Islet precursor cell (in vitro differentiated cells): ENCODE results near the gene FMN2.

Source experiments
- DNase-seq: peaks from one replicate; pipeline ENCODE4 v3.0.0-alpha.2; 2018

Gene FMN2

DNA sequence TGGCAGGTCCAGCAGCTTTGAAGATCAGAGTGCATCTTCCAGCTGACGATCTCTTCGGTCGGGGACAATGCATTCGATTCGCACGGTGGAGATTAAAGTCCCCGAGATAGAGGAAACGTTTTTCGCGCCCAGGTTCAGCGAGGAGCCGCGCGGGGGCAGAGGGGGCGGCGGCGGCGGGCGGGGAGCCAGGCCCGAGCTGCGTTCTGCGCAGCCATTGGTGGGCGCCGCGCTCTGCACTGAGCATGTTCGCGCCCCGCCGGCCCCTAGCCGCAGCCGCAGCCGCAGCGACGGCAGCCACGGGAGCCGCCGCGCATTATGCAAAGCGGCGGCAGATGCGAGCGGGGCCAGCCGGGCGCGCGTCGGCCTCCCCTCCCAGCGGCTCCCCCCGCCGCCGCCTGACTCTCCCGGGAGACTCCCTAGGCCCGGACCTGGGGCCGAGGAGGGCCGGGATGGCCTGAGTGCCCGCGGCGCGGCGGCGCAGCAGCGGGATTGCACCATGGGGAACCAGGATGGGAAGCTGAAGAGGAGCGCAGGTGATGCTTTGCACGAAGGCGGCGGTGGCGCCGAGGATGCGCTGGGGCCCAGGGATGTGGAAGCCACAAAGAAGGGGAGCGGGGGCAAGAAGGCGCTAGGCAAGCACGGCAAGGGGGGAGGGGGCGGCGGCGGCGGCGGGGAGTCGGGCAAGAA is at the start of gene FMN2:
FMN2 (plus strand) TSS at position 270 of the 687 bp plus-strand sequence; CDS start at position 497, 227 bp downstream.
- DNase-seq: peak; percentile 79

DNA sequence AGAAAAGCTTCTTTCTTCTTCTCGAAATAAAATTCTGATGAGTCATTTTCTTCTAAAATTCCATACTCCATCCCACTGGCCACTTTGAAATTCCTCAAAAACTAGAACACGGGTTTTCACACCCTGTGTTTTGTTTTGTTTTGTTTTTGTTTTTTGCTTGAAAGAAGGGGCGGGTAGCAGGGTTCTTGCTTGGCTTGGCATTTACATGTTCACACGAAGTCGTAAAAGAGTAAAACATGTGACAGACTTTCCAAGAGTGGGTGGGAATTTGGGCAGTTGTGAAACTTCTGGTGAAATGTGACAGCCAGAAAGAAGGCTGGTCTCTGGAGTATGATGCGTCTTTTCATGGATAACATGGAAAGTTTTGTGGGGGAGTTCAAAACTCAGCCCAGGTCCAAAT is 47.1 kb upstream of the FMN2 start:
- no peak for DNase-seq

DNA sequence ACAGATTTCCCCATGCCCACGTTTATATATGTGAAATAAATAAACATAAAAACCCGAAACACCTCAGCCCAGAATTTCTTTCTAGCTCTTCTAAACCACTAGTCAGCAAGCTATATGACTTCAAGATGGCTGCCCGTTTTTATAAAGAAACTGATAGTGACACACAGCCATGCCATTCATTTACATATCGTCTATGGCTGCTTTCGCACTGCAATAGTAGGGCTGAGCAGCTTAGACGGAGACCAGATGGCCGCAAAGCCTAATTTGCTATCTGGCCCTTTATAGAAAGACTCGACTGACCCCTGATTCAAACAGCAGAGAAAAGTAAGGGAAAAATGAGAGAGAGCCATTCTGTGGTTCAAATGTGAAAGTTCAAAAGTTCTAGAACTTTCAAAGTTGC is 45.7 kb upstream of the FMN2 start:
- no peak for DNase-seq

DNA sequence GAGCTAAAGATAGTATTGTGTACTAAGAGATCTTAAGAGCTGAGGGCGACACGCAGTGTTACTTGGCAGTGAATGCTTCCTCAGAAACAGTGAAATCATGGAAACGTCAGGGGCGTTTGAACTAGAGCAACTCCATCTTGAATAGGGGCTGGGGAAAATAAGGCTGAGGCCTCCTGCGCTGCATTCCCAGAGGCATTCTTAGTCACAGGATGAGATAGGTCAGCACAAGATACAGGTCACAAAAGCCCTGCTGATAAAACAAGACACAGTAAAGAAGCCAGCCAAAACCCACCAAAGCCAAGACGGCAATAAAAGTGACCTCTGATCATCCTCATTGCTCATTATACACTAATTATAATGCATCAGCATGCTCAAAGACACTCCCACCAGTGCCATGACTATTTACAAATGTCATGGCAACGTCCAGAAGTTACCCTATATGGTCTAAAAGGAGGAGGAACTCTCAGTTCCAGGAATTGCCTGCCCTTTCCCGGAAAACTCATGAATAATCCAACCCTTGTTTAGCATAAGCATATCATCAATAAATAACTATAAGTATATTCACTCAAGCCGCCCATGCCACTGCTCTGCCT is 37.5 kb upstream of the FMN2 start:
- no peak for DNase-seq

DNA sequence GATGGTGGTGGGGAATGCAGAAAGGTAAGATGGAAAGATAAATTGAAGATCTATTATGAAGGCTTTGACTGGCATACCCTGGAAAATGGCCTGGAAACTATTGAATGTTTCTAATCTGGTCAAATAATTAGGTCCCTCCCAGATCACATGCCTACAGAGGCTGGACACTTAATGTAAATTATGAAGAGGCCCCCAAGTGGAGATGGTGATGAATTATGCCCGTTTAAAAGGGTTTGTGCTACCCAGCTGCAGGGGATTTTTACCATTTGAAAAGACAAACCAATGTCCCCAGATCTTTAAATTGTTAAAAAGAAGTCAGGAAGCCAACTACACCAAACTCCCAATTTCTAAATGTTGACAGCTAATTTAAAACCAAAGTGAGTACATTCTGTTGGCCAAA is 35.7 kb upstream of the FMN2 start:
- DNase-seq: no peak

DNA sequence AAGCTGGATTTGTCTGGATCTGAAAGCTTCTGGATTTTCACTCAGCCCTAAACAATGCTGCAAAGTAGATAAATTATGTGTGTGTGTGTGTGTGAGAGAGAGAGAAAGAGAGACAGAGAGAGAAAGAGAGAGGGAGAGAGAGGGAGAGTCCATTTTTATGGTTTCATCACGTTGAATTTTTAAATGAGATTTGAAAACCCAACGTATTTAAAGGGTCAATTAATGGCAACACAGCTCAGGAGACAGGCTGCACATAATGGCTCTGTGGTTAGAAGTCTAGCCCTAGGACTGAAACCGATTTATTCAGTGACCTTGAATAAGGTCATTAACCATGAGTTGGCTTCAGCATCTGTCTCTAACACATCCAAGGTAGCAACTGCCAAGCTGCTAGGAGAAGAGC is 35.3 kb upstream of the FMN2 start:
- no peak for DNase-seq

DNA sequence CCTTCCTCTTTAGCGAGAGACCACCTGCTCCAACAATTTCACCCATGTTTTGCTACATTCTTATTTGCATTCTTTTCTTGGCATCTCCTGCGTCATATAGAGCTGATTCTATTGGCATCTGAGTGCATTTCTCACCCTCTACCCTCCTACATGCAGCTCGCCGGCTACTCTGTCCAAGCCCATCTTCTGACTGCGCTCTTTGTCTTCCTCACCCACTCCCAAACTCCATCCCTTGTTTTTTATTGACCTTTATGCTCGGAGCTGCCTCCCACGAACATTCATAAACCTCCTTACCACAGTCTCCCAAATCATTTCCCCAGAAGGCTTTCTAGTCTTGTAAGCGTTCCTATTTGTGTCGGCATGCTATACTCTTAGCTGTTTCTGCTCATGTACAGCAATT is 33.6 kb upstream of the FMN2 start:
- no peak for DNase-seq

DNA sequence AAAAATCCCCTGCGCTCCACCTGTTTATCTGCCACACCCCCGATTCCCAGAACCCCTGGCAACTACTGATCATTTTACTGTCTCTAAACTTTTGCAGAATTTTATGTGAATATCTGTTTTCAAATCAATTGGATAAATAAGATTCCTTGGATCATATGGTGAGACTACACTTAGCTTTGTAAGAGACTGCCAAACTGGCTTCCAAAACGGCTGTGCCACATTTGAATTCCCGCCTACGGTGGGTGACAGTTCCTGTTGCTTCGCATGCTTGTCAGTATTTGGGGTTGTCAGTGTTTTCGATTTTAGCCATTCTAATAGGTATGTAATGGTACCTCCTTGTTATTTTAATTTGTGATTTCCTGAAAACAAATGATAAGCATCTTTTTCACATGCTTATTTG is 22.7 kb upstream of the FMN2 start:
- no peak for DNase-seq

DNA sequence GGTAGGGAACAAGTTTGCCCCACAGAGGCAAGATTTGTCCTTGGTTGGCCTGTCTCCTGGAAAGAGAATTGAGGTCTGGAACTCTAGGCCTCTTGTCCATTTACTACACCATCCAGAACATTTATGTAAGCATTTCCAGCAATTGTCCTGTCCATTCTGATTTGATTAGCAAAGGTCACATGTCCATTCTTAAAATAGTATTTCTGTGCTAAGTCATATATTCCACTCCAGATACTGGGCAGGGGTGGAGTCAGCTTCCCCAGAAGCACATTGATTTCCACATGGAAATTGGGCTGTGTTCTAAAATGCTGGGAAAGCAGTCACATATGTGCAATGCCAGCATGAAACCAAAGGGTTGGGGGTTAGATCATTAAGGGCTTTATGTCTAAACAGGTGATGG is 21.5 kb upstream of the FMN2 start:
- no peak for DNase-seq

DNA sequence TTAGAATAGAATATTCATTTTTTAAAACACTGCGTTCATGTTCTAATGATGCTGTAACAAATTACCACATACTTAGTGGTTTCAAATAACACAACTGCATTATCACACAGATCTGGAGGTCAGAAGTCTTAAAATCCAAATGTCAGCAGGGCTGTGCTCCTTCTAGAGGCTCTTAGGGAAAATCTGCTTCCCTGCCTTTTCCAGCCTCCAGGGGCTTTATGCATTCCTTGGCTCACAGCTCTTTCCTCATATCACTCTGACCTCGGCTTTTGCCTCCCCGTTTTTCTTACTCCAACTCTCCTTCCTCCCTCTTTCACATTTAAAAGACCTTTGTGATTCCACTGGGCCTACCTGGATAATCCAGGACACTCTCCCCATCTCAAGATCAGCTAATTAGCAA is 18.6 kb upstream of the FMN2 start:
- DNase-seq: peak; percentile 59

DNA sequence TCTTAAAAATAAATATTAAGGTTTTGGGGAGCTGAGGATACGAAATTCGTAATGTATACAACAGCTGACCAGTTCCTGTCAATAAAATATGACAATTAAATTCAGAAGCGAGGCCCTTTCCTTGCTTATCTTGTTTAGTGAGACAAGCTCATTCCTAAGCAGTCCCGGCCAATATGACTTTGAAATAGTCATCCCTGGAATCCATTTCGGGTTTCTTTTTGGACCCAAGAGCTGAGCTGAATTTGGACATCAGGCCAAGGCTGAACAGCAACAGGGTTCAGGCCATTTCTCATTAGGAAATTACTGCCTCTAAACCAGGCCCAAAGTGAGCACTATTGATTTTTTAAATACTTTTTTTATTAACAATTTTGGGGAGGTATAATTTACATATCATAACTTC is 17.3 kb upstream of the FMN2 start:
- no peak for DNase-seq

DNA sequence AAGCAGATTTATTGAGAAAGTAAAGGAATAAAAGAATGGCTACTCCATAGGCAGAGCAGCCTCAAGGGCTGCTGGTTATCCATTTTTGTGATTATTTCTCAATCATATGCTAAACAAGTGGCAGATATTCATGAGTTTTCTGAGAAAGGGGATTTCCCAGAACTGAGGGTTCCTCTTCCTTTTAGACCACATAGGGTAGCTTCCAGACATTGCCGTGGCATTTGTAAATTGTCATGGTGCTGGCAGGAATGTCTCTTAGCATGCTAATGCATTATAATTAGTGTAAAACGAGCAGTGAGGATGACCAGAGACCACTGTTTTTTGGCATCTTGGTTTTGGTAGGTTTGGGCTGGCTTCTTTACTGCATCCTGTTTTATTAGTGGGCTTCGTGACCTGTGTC is 16.8 kb upstream of the FMN2 start:
- no peak for DNase-seq

DNA sequence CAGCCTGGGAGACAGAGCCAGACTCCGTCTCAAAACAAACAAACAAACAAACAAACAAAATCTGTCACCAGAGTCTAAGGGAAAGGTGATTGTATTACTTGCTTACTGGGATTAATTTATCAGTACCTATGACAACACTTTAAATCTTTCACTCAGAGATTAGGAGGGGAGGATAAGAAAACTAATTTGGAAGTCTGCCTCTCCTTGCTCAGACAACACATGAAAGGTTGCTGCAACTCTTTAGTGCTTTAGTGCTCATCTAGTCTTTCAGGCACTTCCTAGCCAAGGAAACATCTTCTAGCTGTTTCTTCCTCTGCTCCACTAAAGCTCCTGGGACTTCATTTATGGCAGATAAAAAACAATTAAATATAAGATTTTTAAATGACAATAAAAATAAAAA is 7.3 kb upstream of the FMN2 start:
- no peak for DNase-seq

DNA sequence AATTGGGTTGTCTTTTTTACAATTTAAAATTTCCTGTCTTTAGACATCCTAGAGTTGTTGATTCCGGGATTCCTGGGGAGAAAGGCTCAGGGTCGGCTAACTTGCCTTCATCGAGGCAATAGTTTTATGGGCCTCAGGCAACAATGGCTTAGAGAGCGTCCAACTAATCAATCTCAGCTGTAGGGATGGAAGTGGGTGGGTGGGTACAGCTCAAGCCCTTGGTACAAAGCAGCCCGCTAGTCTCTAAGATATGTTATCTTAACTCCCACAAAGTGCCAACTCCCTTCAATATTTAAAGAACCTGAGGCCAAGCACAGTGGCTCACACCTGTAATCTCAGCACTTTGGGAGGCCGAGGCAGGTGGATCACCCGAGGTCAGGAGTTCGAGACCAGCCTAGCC is 6.9 kb upstream of the FMN2 start:
- no peak for DNase-seq

DNA sequence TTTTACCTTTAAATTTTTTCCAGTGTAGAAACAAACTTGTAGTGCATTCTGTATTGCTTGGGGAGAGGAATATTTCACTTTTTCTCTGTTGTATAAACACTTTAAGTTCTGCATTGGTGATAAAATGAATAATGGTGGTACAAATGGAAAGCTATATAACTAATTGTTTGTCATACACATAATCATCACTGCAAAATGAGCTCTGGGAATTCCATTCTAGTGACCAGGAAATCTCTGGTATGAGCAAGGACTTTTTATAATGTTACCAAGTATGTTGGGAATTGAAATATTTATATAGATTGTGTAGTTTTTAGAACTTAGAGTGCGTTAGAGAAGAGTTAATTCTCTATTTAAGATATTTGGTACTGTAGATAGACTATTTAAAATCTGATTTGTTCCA is 5.0 kb upstream of the FMN2 start:
- DNase-seq: no peak

DNA sequence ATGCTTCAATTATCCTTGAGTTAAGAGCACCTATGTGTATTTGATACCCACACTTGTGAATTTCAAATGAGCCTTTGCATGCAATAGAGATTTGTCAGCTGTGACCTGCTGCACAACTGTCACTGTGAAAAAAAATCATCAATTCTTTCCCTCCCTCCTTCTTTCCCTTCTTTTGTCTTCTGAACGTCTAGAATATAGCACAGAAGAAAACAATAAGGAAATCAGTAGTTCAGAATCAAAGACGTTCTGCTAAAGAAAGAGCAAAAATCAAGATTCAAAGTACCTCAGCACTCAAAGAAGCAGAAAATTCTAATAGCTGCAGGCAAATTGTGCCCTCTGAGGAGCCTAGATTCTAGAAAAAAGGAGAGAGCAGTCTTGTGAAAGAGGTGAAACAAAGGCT is 1.7 kb upstream of the FMN2 start:
- no peak for DNase-seq

DNA sequence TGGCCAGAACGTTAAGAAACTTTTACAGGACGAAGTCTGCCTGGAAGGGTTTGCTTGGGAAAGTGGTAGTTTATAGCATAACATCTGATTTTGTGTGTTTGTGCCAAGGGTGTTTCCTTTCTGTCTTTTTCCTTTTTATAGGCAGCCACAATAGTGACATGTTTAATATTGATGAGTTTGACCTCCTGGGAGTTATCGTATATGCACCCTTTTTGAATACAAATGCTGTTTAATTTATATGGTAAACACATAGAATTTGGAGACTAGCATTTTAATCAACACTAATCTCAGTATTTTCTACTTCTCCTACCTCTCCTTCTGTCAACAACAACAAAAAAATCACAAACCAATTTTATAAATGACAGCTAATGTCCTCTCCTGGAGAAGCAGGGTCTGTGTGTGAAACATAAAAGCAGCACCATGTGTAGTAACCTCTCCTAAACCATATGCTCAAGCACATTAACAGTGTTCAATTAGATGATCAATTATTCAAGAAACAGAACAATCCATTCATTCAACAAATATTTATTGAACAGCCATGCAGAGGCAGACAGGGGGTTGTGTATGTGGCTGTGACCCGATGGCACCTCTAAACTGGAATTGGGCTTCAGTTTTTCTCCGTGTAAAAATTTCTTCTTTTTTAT is 604 bp upstream of the FMN2 start:
- no peak for DNase-seq

DNA sequence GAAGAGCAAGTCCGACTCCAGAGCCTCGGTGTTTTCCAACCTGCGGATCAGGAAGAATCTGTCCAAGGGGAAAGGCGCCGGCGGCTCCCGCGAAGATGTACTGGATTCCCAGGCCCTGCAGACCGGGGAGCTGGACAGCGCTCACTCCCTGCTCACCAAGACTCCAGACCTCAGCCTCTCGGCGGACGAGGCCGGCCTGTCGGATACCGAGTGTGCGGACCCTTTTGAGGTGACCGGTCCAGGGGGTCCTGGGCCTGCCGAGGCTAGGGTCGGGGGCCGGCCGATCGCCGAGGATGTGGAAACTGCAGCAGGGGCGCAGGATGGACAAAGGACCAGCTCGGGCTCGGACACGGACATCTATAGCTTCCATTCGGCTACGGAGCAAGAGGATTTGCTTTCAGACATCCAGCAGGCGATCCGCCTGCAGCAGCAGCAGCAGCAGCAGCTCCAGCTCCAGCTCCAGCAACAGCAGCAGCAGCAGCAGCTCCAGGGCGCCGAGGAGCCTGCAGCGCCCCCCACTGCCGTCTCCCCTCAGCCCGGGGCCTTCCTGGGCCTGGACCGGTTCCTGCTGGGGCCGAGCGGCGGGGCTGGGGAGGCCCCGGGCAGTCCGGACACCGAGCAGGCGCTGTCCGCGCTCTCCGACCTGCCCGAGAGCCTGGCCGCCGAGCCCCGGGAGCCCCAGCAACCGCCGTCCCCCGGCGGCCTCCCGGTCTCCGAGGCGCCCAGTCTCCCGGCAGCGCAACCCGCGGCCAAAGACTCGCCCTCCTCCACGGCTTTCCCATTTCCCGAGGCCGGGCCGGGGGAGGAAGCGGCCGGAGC is 827 bp downstream of the FMN2 start:
- DNase-seq: peak; percentile 79

DNA sequence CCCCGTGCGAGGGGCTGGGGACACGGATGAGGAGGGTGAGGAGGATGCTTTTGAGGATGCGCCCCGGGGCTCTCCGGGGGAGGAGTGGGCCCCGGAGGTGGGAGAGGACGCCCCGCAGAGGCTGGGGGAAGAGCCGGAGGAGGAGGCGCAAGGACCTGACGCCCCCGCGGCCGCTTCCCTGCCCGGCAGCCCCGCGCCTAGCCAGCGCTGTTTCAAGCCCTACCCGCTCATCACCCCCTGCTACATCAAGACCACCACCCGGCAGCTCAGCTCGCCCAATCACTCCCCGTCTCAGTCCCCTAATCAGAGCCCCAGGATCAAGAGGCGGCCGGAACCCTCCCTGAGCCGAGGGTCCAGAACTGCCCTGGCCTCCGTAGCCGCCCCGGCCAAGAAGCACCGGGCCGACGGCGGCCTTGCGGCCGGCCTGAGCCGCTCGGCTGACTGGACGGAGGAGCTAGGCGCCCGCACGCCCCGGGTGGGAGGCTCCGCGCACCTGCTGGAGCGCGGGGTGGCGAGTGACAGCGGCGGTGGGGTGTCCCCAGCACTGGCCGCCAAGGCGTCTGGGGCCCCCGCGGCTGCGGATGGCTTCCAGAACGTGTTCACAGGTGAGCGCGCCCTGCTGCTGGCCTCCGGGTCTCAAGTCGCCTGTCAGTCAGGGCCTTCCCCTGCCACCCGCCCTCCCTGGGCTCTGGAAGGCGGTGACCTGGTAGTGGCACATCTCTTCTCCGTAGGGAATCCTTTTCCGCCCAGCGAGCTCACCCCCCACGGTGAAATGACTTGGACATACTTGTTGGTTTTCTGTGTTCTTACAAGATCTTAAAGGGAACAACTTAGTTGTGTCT is 1.7 kb downstream of the FMN2 start:
- peak; percentile 76 for DNase-seq

DNA sequence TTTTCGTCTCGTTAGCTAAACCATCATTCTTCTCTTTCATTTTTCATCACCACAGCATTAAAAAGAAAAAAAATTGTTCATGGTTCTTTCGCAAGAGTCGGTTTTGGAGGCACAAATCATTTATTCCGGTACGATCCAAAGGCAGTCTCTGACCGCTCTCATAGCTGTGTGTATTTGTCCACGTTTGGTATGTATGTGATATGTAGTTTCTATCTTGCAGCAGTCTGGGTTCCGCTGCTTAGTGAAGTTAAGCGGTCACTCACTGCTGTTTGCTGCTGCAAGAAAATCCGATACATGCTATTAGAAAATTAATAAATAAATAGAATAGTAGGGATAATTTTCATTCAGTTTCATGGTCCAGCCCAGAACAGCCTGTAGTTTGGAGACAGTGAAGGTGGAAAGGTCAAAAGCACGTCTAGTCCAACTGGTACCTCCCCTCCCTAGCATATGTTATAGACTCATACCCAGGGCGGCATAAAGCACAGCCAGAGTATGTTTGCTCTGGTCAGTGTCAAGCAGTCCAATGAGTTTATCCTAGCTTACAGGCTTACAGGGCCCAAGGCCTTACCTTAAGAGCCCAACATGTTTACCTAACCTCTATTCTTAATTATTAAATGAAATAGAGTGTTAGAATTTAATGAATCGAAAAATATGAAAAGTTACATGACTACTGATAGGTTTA is 2.5 kb downstream of the FMN2 start:
- no peak for DNase-seq

DNA sequence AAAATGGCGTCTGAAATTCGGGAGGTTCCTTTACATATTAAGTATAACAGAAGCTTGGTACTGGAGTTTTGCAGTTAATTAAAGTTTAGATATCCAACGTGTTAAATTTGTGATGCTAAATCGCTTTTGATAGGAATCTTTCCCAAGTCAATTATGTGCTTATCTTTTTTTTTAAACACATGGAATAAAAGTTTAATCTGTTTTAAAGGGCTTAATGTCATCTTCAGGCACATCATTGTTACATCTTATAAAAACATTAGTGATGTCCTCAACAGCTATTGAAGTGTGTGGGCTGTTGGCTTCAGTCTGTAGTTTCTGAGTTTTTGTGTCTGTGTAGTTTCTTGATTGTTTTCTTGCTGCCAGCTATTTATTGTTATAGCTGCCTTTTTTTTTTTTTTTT is 5.3 kb downstream of the FMN2 start:
- no peak for DNase-seq

DNA sequence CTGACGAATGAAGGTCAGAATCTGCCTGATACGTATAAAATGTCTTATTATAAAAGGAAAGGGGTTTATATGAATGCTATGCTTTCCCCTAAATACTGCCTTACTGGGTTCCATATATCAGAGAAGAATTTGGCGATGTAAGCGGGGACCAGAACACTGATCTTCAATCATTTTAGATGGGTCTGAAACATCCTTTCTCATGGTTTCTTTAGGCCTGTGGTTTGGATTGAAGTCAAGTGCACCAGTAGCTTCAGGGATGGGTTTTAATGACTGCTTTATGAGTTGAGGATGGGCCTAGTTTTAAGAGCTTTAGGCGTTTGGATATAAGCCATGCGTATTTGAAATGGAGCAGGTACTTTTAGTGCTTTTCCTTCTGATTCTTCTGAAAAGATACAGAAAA is 6.9 kb downstream of the FMN2 start:
- no peak for DNase-seq
